Measurements from ENCODE around the gene NBEA.

NBEA gene

DNA sequence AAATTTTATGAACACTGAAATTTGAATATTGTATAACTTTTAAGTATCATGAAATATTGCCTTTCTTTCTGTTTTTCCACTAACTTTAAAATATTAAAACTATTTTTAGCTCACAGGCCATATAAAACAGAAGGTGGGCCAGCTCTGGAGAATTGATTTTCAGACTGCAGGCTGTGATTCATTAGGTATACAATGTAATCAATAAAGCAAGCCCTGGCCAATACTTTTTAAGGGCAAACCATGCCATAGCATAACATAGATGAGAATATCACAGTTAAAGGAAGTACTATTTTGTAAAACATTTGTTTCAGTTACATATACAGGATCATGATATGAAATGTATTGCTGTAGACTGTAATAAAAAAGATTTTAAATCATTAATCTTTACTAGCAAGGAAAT lies 336.8 kb downstream of the NBEA start:
- no peak for DNase-seq
- no peak for ATAC-seq

DNA sequence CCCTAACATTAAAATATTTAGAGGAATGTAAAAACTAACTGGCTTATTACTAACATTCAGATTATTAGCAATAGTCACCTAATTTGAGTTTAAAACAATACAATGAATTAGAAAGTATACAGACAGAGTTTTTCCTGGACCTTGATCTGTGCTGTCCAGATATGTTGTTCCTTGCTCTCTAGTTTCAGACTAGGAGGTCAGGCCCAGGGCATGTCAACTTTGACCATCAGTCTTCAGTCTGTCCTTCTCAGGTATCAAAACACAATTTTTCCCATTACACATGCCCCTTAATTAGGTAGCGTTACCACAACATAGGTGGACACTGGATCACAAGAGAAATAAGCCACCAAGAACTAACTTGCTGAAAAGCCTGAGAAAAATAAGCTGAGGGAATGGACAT lies 337.4 kb downstream of the NBEA start:
- ATAC-seq (no peak), DNase-seq (no peak)

DNA sequence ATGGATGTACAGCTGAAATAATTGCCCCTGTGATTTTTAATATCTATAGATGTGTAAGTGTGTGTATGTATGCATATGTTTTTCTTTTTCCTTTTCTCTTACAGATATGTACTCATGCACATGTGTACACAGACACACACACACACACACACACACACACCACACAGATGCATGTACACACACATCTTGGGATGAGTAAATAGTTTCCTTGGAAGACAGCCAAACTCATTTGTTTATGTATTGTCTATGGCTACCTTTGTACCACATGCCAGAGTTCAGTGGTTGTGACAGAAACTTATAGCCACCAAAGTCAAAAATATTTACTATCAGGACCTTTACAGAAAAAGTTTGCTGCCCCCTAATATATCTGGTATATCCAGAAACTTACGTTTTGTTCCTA lies 341.8 kb downstream of the NBEA start:
- ATAC-seq (no peak), DNase-seq (no peak)

DNA sequence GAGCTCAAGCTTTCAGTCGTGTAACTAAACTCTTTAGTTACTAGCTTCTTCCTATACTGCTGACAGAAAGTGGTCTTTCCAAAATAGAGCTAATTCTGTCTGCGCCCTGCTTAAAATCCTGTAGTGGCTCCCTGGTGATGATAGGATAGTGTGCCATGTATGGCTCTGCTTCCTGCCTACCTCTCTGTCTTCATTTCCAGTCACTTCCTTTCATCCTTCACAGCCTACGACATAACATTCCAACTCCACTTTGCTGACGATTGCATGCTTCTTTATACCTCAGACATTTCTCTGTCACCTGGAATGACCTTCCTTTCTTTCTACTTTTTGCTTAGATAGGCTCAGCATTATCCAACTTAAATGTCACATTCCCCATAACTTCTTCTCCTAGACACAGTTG lies 343.6 kb downstream of the NBEA start:
- ATAC-seq (no peak), DNase-seq (no peak)

DNA sequence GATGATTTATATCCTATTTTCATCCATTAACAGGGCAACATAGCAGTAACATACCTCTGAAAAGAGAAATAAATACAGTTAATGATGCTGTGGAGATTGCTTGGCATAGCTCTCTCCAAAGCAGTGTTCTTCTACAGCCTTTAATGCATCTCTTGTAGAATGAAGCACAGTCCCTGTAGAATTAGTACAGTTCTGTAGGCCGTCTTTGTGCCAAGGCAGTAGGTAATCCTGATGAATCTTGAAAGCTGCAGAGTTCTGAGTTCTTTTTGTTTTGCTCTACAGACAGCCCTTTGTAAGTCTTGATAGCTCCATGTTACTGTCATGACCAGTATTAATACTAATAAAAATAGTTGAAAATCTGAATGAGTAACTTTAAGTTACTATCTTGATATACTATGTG lies 350.3 kb downstream of the NBEA start:
- no peak for ATAC-seq
- no peak for DNase-seq

DNA sequence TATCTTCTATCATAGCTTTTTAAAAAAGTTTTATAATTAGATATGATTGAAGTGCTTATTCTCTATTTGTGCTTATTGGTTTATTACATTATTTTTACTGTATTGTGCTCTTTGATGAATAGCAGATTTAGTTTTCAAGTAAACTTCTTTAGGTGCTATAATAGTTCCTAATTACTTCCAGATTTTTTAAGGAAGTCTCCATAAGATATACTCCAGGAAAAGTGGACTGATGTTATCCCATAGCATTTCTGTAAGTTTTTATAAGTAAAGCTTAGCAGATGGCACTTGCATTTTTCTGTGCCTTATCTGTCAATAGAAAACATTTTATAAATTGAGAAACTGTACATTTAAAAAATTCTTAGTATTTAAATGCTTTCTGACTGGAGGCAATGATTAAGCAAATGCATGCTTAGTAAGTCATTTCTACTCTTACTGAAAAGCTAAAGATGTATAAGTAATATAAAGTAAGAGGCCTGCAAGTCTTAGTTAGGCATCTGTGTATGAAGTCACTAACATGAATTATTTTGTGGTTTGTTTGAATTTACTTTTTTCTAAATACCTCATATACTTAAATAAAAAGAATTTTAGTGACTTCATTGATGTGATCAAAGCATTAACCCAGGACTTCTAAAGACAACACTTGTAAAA lies 351.6 kb downstream of the NBEA start:
- DNase-seq, result no peak

DNA sequence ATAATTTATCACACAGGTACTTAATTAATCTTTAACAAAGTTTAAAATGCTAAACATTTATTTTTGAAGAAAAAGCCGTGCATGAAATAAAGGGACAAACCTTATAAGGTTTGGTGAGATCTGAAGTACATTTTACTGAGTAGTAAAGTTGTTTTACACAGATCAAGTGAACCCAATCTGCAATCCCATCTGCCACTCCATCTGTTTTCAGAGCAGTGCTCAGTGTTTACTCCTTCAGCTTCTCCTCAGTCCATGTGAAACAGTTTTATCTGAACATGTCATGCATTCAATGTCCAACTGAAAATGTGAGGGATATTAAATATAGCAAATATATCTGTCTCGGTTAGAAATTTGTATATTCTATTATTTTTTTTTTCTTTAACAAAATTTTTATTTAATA lies 367.6 kb downstream of the NBEA start:
- ATAC-seq, result no peak
- no peak for DNase-seq

More for the DNA sequence above, 351.6 kb downstream of the NBEA start:
- no peak for ATAC-seq

DNA sequence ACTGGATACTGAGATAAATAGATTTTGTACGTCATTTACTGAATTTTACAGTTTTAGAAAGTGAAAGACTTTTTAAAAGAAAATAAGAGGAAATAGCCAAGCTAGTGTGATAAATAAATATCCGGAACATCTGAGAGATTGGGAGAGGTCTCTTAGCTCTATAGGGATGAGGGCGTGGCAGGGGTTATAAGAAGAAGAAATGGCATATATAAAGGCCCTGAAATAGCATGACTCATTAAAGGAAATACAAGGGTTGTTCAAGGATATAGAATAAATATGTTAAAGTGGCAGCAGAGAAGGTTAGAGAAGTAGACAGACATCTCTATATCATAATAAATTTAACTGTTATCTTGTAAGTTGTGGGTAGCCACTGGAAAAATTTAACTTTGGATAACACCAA lies 390.1 kb downstream of the NBEA start:
- DNase-seq (no peak), ATAC-seq (no peak)

DNA sequence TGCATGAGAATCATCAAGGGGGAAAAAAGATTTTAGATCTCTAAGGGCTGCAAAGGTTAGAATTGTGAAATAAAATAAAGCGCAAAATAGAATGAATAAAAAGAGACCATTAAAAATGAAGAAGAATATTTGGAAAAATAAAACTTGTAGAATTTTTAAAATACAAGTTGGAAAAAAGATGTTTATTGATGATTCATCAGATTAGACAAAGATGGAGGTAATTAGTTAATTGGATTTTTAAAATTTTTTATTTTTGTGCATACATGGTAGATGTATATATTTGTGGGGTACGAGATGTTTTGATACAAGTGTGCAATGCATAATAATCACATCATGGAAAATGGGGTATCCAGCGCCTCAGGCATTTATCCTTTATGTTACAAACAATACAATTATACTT lies 391.1 kb downstream of the NBEA start:
- DNase-seq, result no peak
- no peak for ATAC-seq

DNA sequence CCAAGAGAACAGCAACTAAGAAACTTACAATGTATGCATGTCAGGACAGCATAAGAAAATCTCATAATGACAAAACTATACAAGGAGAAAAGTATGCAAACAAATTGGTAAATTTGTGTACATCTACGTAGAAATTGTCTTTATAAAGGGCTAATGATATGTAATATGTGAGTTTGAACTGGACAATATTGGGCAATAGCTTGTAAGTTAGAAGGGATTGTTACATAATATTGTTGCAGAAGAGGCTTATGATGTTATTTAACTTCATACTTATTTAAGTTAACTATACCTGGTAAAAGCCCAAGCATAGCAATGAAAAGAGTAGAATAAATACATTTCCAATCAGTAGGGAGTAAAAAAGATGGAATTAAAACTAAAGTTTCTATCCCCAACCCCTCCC lies 400.4 kb downstream of the NBEA start:
- ATAC-seq (no peak), DNase-seq (no peak)

DNA sequence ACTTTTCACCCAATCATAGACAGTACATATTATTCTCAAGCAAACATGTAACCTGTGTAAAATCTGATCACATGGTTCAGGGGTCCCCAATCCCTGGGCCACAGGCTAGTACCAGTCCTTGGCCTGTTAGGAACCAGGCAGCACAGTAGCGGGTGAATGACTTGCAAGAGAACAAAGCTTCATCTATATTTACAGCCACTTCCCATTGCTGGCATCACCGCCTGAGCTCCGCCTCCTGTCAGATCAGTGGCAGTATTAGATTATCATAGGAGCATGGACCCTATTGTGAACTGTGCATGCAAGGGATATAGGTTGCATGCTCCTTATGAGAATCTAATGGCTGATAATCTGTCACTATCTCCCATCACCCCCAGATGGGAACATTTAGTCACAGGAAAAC lies 401.3 kb downstream of the NBEA start:
- no peak for DNase-seq
- ATAC-seq, result no peak

DNA sequence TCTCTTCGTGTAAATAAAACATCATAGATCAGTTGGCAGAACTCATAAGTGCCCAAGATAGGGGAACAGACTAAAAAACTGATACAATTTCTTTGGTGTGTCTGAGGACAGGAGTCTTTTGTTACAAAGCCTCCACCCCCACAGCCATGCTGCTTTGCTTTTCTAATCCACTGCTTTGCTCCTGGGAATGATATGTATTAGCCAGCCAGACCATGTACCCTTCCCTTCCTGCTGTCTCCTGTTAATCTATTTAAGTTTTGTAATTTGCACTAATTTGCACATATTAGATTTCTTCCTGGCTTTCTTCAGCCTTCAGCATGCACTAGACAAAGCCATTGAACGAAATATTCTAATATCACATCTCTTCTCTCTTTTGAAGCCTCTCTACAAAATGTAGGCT lies 403.9 kb downstream of the NBEA start:
- DNase-seq (no peak), ATAC-seq (no peak)

DNA sequence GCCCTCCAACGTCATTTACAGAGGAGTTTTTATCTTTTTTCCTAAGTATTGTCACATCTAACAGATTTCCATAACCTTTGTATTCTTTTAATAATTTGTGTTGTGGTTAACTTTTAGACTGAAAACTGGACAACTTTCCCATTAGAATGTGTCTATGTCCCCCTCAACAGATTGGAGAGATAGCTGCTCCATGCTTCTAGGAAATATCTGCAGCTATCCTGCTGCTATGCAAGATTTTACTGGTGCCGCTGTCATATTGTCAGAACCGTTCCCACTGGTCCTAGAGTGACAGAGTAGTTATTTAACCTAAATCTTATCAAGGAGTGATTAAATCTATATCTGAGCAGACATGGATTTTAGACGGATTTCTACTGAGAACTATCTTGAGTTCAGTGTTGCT lies 404.4 kb downstream of the NBEA start:
- no peak for DNase-seq
- no peak for ATAC-seq

DNA sequence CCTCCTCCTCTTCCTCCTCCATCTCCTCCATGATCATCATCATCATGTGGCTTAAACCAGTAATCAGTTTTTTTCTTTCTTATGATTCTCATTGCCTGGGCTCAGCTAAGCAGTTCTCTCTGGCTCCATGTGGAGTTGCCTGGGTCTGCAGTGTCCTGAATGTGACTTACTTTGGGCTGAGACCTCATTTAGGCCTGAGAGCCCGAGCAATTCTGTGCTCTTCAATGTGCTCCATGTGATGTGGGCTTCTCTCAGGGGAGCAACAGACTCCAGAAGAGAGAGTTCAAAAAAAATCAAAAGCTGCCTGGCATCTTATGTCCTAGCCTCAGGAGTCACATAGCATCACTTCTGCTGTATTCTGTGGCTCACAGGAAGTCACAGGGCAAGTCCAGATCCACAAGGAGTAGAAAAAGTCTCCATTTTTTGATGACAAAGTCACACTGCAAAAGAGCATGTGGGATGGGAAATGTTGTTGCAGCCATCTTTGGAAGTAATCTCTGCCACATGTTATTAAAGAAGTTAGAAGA lies 405.7 kb downstream of the NBEA start:
- ATAC-seq (no peak), DNase-seq (no peak)

DNA sequence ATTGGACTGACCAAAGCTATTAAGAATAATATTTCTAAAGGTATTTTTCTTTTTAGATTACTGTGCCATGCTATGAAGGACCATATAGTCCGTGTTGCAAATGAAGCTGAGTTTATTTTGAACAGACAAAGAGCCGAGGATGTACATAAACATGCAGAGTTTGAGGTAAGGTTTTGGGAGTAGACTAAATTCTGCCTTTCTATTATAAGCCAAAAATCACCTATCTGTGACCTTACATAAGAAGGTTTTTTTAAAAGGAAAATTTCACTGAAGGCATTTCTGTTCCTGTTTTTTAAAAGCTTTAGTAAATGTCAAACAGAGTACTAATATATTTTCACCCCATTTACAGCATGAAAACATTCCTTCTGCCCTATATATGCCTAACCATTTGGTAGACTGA lies 407.0 kb downstream of the NBEA start:
- ATAC-seq (no peak), DNase-seq (no peak)

DNA sequence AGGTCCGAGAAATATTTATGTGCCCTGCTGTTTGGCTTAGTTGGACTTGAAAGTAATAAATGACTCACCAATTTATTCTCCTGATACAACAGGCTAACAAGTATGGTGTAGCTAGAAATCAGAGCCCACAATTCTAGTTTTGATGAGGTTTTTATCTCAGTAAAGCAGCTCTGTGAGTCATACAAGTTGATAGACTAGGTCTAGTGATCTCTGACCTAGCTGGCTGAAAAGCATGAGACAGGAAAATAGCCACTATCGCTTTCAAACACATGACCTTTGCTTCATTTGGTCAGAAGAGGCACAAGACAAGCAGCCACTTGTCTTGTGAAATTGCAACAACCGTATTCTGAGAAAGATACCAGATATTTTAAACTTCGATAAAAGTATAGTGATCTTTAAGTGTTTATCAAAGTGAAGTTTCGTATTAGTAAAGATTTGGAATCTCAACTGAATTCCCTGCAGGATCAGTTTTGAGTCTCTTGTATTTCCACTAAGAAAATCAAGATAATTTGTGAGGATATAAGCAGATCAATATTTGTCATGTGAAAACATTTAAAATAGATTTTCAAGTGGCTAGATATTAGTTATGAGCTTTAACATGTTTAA lies 407.7 kb downstream of the NBEA start:
- ATAC-seq, result no peak
- no peak for DNase-seq

DNA sequence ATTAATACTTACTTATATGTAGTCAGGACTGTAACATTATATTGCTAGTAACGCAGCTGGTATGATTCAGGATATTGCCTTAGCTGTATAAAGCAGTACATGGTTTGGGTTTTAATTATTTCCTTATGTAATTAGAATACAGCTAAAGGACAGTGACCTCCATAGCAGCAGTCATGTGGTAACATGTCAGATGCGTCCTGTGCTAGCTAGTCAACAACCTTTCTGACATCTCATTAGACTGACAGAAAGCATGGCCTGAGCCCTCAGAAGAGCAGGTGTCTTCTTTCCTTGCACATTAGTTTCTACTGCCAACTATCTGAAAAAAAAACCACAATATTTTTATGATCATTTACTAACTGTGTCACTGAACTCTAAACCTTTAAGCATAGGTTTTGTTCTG lies 412.2 kb downstream of the NBEA start:
- ATAC-seq (no peak), DNase-seq (no peak)

DNA sequence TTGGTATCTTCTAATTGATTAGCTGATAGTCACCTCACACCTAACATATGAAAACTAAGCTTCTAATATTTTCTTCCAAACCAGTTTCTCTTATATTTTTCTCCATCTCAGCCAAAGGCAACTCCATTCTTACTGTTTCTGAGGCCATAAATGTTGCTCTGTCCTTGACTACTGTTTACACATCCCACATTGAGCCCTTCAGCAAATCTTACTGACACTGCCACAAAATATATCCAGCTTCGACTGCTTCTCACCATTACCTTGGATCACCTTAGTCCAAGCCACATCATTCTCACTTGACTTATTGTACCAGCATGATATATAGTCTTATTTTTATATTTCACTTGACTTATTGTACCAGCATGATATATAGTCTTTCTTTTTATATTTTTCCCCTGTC lies 412.8 kb downstream of the NBEA start:
- ATAC-seq (no peak), DNase-seq (no peak)

DNA sequence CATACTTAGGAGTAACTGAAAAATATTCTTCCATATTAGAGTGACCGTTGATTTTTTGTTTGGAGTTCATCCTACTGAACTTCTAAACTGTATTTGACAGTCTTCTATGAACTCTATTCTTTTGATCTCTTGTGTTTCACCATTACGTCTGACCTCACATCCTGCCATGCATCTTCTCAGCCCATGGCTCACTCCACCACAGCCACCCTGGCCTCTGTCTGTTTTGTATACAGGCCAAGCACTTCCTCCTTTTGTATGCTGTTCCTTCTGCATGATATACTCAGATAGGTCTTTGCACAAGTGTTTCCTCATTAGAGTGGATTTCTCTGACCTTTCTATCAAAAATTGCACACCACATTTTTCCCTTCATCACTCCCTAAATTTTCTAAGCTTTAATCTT lies 414.5 kb downstream of the NBEA start:
- ATAC-seq, result no peak
- no peak for DNase-seq

DNA sequence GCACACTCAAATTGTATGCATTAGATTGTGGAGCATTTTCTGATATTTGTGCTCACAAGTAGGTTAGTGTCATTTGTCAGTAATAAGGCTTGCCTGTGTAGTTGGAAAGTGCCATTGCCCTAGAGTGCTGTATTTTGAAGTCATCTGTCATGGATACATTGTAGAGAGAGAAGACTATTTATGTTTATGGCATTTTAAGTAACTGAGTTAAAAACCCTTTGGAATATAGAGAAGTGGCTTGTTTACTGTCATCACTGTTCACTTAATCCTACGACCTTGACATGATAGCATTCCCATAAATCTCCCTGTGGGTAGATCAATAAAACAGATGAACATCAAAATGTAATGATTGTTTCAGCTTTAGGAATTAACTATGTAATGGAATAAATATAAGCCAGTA lies 423.8 kb downstream of the NBEA start:
- DNase-seq (no peak), ATAC-seq (no peak)

DNA sequence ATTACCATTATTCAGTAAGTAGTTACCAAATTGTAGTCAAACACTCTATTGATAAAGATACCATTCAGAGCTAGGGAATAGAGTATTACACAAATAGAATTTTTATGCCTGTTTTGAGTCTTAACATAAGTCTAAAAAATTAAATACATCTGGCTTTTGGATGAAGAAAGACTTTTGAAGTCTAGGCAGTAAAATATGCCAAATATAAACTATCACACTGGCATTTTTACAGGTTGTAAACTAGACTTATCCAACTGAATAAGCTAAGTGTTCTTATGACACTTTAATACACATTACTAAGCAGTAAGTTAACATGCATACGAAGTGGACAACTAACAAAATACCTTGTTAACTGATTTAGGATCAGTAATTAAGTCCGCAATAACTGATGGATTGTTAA lies 425.5 kb downstream of the NBEA start:
- ATAC-seq, result no peak
- no peak for DNase-seq

DNA sequence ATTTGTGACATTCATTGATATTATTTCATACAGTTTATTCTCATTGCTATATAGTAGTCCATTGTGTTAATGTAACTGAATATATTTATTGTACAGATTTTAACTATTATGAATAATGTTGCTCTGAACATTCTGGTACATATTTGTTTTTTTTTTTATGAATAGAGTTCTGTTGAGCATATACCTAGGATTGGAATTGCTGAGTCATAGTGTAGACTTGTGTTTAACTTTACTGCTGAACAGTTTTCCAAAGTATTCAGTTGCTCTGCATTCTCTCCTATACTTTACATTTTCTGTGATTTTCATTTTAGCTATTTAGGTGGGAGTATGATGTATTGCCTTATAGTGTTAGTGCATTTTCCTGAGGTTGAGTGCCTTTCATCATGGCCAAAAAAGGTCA lies 436.9 kb downstream of the NBEA start:
- DNase-seq, result no peak

DNA sequence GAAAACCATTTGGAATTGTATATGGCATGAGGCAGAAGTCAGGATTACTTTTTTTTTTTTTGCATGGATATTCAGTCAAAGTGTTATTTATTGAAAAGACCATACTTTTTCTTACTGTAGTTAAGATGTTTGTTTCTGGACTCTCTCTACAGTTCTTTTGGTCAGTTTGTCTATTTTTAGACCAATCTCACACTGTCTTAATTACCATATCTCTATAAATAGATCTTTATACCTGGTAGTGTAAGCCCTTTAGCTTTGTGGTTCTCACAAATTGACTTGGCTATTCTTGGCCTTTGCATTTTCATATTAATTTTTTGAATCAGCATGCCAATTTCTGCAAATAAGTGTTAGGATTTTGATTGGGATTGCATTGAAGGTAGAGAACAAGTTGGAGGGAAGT lies 437.6 kb downstream of the NBEA start:
- no peak for ATAC-seq
- DNase-seq, result no peak

More for the DNA sequence above, 436.9 kb downstream of the NBEA start:
- no peak for ATAC-seq

DNA sequence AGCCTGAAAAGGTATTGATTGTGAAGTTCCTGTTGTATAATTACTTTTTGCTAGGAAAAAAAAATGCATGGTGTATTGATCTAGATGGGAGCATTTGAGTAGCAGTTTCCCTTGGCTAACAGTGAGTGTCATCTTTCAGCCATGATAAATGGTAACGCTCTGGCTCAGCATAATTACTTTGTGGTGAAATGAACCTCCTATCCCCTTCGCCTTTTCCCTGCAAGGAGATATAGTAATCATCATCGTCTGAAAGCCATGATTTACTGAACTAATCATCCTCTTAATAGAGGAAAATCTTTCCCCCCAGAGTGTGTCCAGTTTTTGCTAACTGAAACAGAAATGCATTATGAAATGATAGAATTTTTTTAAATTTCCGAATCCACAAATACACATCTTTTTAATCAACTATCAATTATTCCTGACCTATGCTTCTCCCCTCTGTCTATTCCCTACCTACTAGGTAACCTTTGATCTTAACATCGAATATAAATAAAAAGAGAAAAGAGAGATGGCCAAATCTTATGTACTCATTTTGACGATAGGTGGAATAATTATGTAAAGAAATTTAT lies 445.7 kb downstream of the NBEA start:
- DNase-seq (no peak), ATAC-seq (no peak)

All from stimulated activated naive CD8-positive, alpha-beta T cell treated with anti-CD3 and anti-CD28 coated beads, Interleukin-15, Interleukin-2, amounts not matched to agents 100 U/mL and 50 U/mL, for 24 hours (primary cell).